NCI-H2107 treated with DMSO at 0.1 percent for 48 hours (cell line): ENCODE data around the gene ATXN2.
"Not testable (repeated sequence)": the region's sequence is repeated elsewhere in the genome, so short reads cannot be mapped to it uniquely, and the experiment has no call there.

Experiments used
- DNase-seq: peaks from one replicate; lab custom pipeline; 2025; ENCODE audit not compliant: unreplicated experiment; lab: John Stamatoyannopoulos, UW

The ATXN2 gene, protein sequence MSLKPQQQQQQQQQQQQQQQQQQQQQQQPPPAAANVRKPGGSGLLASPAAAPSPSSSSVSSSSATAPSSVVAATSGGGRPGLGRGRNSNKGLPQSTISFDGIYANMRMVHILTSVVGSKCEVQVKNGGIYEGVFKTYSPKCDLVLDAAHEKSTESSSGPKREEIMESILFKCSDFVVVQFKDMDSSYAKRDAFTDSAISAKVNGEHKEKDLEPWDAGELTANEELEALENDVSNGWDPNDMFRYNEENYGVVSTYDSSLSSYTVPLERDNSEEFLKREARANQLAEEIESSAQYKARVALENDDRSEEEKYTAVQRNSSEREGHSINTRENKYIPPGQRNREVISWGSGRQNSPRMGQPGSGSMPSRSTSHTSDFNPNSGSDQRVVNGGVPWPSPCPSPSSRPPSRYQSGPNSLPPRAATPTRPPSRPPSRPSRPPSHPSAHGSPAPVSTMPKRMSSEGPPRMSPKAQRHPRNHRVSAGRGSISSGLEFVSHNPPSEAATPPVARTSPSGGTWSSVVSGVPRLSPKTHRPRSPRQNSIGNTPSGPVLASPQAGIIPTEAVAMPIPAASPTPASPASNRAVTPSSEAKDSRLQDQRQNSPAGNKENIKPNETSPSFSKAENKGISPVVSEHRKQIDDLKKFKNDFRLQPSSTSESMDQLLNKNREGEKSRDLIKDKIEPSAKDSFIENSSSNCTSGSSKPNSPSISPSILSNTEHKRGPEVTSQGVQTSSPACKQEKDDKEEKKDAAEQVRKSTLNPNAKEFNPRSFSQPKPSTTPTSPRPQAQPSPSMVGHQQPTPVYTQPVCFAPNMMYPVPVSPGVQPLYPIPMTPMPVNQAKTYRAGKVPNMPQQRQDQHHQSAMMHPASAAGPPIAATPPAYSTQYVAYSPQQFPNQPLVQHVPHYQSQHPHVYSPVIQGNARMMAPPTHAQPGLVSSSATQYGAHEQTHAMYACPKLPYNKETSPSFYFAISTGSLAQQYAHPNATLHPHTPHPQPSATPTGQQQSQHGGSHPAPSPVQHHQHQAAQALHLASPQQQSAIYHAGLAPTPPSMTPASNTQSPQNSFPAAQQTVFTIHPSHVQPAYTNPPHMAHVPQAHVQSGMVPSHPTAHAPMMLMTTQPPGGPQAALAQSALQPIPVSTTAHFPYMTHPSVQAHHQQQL

DNA sequence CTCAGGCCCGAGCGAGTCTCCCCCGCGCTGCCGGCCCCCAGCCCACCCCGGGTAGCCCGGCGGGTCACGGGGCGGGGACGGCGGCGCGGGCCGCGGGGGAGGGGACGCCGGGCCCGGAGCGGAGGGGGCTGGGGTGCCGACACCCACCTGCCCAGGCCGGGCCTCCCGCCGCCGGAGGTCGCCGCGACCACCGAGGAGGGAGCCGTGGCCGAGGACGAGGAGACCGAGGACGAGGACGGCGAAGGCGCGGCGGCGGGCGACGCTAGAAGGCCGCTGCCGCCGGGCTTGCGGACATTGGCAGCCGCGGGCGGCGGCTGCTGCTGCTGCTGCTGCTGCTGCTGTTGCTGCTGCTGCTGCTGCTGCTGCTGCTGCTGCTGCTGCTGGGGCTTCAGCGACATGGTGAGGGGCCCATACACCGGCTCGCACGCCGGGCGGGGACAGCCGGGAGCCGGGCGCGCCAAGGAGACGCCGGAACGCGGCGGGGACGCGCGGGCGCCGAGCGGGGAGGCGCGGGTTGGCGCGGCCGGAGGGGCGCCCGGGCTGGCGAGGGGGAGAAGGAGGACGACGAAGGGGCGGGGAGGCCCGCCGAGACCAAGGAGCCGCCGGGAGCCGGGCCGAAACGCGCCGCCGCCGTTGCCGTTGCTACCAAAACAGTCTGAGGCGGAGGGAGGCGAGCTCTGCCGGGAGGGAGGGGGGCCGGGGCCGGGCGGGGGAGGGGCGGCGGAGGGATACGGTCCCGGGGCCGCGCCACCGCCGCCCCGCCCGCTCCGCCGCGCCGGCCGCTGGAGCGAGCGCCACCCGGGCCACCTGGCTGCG, at the start of gene ATXN2:
Gene ATXN2, minus strand, starts transcription at position 679 of the 816 bp plus-strand sequence. Its CDS starts 281 bp downstream, at position 398.
- DNase-seq = peak; percentile 70

GRCh38 chr12:111645433-111645832, 46.3 kb upstream of the ATXN2 start:
- DNase-seq = no peak

GRCh38 chr12:111643427-111643826, 44.3 kb upstream of the ATXN2 start:
- DNase-seq = no peak

DNA sequence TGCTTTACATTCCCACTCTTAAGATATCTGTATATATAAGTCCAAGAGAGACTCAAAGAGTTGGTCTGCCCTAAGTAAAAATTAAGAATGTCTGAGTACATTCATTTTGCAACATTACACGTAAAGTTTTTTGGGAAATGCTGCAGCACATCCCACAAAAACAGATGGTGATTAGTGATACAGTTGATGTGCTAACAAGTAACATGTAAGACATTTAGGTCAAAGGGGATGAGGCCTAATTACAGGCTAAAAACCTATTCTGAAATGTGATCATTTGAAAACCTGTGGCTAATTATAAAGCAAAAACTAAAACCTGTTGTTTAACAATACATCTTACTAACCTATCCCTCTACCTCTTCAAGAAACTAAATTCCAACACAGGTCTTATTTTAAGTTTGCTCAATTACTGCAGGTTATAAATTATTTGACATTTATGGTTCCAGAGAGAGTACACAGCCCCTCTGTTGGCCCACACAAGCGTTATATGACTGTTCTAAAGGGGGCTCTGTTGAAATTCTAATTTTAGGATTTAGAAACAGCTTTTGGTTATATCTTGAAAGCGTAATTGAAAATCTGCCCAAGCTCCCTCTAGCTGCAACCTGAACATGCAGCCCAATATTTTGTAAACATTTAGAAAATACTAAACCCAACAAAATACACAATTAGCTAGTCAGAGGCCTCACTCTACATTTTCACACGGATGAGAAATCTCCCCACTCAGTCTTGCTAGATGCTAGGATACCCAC, 43.7 kb upstream of the ATXN2 start:
- DNase-seq = no peak

GRCh38 chr12:111640506-111640905, 41.4 kb upstream of the ATXN2 start:
- no peak for DNase-seq

DNA sequence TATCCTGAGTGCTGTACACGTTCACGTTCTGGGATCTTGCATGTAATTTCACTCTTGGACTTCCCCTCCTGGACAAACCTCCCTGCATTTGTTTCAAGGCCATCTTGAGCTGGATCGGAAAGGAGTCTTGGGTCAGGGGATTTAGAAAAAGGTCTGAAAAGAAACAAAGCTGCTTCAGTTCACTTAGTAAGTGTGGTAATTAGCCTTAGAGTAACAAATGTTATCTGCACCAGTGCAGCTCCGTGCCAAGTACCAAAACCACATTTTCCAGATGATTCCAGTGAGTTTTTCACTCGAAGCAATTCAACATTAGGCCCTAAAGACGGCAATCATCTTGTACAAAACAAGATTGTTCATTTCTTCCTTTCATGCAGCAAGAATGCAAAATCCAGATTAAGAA, 39.4 kb upstream of the ATXN2 start:
- DNase-seq = no peak

DNA sequence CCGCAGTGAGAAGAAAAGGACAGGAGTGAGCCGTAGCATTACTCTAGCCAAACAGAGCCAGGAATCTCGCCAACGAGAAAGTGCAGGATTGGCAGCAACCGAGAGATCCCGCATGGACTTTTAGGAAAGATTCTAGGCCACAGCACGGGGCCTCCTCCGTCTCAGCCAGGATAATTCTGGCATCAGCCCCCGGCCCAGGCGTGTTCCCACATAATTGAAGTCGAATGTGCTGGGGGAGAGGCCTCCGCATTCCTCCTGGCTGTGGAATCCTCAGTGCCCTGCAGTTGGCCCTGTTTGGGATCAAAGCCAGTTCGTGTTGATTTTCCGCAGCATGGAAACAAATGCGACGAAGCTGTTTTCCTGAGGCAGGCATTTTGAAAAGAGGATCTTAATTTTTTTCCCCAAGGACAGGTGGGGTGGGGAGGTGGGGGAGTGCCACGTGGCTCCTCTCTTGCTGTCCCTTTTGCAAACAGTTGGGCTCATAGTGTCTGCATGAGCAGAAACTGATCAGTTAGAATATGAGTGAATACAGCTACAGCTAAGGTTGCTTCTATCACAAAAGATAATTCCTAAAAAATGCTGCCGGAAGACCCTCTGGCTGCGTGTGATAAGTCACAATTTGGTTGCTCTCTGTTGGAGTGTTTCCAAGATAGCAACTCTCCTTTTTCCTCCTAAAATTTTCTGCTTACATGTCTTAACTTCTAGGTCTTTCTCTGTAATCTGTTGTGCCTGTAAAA, 37.3 kb upstream of the ATXN2 start:
- DNase-seq = no peak

- DNase-seq = no peak
Observed at GRCh38 chr12:111635524-111635923, 36.4 kb upstream of the ATXN2 start.

GRCh38 chr12:111628505-111629260, 29.6 kb upstream of the ATXN2 start:
- DNase-seq = no peak

- no peak for DNase-seq
Observed at GRCh38 chr12:111626230-111626629, 27.1 kb upstream of the ATXN2 start.

GRCh38 chr12:111624540-111624939, 25.4 kb upstream of the ATXN2 start:
- no peak for DNase-seq

DNA sequence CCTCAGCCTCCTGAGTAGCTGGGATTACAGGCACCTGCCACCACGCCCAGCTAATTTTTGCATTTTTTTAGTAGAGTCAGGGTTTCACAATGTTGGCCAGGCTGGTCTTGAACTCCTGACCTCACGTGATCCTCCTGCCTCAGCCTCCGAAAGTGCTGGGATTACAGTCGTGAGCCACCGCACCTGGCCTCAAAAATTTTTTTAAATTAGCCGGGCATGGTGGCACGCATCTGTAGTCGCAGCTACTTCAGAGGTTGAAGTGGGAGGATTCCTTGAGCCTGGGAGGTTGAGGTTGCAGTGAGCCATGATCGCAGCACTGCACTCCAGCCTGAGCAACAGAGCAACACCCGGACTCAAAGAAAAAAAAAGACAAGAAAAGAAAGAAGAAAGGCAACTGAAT, 18.7 kb upstream of the ATXN2 start:
- not testable (repeated sequence) for DNase-seq

- DNase-seq = no peak
Observed at GRCh38 chr12:111616177-111616623, 17.1 kb upstream of the ATXN2 start.

- no peak for DNase-seq
Observed at GRCh38 chr12:111607239-111607638, 8.1 kb upstream of the ATXN2 start.

GRCh38 chr12:111606767-111607230, 7.7 kb upstream of the ATXN2 start:
- no peak for DNase-seq

DNA sequence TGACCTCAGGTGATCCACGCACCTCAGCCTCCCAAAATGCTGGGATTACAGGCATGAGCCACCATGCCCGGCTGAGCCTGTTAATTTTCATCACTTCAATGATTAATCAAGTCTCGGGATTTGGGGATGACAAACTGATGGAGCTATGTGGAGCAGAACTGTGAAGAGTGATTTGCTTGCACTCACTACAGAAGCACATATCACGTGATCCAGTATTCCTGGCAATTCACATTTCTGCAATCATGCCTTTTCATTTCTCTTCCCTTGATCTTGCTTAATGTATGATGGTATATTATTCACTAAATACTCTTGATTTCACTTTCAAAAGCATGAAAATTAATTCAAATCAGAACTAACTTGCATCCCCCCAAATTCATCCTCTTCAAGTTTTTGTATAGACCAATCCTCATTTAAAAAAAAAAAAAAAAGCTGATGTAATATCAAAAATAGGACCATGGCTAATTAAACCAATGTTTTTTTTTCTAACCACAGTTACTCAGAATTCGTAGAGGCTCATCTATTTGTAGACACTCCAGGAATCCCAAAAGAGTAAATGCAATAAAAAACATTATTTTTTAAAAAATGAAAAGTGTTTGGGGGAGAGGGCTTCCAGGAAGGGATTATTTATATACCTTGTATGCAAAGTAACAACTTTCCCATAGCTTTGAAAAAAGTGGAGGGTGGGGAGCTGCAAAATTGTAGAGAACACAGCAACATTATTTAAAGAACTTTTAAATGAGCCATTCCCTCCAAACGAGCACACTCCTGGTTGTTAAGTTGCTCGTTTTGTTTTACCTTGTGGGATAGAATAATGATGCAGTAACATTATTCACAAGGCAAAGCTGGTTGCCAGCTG, 7.0 kb upstream of the ATXN2 start:
- no peak for DNase-seq

GRCh38 chr12:111602857-111603256, 3.7 kb upstream of the ATXN2 start:
- DNase-seq = not testable (repeated sequence)
